Measurements from ENCODE around the gene RAF1.
"Not testable (repeated sequence)": the region's sequence is repeated elsewhere in the genome, so short reads cannot be mapped to it uniquely, and the experiment has no call there.

Gene RAF1

DNA sequence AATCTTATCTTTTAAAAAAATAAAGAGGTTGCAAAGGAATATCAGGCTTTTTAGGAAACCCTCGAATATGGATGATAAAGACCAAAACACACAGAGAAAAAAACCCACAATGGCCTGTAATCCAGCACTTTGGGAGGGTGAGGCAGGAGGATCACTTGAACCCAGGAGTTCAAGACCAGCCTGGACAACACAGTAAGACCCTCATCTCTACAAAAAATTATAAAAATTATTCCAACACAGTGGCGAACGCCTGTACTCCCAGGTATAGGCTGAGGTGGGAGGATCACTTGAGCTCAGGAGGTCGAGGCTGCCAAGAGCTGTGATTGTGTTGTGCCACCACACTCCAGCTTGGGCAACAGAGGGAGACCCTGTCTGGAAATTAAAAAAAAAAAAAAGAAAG, 30.8 kb downstream of the RAF1 start:
- no peak for DNase-seq

DNA sequence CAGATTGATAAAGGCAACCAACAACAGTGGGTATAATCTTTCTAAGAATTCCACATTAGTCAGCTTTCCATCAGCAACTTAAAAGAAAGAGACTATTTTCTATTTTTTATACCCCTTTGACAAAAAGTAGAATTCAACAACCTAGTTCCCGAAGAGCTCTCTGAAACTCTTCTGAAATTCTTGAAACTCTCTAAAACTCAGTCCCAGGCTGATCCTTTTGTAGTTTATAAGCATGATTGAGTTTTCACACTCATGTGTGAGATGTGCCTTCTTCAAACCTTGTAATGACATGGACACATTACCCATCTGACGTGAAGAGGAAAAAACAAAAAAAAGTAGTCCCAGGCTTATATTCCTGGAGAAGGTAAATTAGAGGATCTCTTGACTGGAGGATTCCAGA, 31.4 kb downstream of the RAF1 start:
- no peak for DNase-seq

DNA sequence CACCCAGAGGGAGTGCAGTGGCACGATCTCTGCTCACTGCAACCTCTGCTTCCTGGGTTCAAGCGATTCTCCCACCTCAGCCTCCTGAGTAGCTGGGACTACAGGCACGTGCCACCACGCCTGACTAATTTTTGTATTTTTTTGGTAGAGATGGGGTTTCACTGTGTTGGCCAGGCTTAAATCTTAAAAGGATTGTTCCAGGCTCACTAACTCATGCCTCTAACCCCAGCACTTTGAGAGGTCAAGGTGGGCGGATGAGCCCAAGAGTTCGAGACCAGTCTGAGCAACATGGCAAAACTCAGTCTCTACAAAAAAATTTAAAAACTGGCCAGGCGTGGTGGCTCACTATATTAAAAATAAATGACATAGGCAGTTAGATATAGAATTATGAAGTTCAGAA, 33.1 kb downstream of the RAF1 start:
- not testable (repeated sequence) for DNase-seq

DNA sequence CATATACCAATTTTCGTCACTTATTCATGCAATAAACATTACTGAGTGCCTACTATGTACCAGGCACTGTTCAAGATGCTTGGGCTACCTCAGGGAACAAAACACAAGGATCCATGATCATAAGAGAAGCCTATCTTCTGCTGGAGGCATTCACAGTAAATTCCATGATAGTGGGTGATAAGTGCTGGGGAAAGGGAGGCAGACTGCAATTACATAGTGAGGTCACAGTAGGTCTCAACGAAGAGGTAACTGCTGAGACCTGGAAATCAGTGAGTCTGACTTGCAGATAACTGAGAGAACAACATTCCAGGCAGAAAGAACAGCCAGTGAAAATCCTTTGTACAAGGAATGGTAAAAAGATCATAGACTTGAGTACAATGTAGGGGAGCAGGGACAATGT, 33.6 kb downstream of the RAF1 start:
- DNase-seq: no peak

DNA sequence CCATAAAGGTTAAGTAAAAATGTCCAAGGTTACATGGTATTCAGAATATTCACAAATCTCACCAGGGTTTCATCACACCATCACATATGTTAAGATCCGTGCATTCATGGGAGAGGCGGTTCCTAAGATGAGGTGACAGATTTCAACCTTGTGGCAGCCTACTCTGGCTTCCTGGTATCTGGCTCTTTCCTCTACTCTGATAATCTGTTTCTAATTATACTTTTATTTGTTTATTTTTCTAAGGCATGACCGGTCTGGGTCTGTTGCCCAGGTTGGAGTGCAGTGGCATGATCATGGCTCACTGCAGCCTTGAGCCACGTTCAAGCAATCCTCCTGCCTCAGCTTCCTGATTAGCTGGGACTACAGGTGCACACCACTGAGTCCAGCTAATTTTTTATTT, 34.4 kb downstream of the RAF1 start:
- DNase-seq: no peak

DNA sequence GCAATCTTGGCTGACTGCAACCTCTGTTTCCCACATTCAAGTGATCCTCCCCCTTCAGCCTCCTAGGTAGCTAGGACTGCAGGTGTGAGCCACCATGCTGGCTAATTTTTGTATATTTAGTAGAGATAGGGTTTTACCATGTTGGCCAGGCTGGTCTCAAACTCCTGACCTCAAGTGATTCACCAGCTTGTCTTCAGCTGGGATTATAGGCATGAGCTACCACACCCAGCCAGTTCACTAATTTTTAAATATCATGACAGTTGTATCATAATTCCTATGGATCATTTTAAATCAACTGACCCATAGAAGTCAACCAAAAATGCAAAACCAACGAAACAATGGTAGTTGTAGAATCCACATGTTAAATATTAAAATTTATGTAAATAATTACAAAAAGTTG, 35.1 kb downstream of the RAF1 start:
- DNase-seq: no peak

DNA sequence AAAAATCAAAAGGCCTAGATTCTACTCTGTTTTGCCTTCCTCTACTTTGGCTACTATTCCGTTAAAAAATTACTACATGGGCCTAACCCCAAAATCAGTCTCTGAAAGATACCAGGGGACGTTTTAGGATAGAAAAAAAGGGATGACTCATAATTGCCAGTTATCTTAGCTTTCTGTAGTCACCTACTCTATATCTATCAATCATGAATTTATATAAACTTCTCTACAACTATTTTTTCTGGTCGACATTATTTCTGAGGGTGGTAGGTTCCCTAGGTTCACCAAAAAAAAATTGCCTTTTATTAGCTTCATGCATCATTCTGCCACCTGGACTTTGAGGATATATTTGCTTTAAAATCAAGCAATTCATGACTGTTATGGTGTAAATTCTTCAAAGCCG, 36.5 kb downstream of the RAF1 start:
- no peak for DNase-seq

DNA sequence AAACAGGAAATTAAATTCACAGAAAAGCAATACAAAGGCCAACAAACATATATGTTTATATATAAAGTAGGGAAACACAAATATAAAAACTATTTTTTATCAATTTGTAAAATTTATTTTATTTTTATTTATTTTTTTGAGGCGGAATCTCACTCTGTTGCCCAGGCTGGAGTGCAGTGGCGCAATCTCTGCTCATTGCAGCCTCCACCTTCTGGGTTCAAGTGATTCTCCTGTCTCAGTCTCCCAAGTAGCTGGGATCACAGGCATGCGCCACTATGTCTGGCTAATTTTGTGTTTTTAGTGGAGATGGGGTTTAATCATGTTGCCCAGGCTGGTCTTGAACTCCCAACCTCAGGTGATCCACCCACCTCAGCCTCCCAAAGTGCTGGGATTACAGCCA, 39.0 kb downstream of the RAF1 start:
- not testable (repeated sequence) for DNase-seq

DNA sequence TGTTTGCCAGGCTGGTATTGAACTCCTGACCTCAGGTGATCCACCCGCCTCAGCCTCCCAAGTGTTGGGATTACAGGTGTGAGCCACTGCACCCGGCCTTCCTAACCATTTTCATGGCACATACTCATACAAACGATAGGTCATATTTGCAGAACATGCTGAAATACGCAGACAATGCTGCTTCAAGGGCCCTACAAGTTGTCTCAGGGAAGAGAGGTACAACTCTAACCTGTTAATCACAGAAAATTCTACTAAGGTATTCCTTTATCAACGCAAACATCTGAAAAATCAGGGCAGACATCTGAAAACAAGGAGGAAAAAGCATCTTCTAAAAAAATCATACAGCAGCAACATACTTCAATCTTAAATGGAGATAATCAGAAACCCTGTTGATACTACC, 39.9 kb downstream of the RAF1 start:
- no peak for DNase-seq

DNA sequence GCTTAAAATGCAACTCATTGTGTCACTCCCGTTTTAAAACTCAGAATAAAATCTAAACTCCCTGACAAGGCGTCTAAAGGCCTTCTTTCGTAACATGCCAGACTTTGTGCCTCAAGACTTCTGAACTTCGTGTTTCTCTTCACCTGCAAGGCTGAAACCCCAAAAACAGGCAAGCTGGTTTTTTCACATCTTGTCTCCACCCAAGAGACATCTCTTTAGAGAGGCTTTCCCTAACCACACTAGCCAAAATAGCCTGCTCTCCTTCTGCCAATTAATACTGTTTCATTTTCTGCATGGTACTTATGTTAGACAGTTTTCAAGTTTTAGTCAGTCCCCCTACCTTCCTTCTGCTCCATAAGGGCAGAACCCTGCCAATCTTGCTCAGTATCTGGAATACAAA, 41.6 kb downstream of the RAF1 start:
- no peak for DNase-seq

DNA sequence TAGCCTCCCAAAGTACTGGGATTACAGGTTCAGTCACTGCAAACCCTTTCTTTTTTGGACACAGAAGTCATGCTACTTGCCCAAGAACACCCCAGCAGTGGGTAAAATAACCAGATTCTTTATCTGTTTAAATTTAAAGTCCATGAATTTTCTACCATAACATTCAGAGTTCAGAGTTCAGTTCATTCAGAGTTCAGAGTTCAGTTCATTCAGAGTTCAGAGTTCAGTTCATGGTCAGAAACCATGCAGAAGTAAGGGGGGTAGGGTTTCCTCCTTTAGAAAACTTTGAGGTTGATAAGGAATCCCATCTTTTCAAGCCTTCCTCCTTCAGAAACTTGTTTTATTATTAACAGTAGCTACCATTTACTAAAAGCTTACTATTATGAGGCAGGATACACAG, 43.2 kb downstream of the RAF1 start:
- no peak for DNase-seq

DNA sequence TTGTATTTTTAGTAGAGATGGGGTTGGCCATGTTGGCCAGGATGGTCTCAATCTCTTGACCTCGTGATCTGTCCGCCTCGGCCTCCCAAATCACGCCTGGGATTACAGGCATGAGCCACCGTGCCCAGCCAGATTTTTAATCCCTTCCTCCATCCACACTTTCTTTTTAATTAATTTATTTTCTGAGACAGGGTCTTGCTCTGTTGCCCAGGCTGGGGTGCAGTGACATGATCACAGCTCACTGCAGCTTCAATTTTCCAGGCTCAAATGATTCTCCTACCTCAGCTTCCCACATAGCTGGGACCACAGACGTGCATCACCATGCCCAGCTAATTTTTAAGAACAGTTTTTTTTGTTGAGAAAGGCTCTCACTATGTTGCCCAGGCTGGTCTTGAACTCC, 43.6 kb downstream of the RAF1 start:
- no peak for DNase-seq

DNA sequence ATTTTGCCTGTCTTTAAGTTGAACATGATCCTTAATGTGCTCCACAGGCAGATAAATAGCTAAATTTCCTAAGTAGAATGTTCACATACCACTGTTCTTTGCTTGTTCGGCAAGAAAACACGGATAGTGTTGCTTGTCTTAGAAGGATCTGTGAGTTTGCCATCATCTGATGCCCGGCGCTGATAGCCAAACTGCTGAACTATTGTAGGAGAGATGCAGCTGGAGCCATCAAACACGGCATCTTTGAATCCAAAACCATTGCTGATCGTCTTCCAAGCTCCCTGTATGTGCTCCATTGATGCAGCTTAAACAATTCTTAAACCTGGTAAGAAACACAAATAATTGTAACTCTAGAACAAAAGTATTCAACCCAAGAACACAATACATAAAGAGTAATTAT, 45.5 kb downstream of the RAF1 start:
- no peak for DNase-seq

DNA sequence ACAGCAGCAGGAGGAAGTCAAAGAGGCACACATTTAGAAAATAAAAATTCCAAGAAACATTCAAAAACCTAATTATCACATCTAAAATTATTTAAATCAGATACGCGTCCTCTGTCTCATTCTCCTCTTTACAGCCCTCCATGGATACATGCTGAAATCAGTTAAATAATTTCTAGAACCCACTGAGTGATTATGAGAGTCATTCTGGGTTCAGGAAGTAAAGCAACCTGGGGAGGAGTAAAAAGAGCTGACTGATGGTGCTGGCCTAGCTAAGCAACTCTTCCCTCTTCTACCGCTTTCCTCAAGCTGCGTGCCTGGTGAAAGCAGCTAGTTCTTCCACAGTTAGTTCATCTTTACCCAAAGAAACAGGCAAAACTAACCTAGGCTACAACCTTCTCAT, 48.7 kb downstream of the RAF1 start:
- DNase-seq: no peak

DNA sequence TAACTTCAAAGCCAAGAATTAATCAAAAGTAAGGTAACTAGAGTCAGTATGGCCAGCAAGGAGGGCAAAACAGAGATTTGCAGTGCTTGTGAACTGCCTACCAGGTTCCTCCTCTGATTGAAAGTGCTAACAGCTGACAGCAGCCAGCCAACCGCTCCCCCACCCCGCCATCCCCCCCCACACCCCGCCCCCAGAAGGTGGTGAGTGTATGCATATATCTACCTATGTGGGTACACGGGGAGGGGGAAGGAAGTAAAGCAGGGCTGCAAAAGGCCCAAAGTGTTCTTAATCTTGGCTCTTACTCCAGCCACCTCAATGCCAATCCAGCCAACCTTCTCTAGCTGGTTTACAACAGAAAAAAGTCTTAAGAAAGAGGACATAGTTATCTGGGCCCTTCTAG, 50.7 kb downstream of the RAF1 start:
- no peak for DNase-seq

DNA sequence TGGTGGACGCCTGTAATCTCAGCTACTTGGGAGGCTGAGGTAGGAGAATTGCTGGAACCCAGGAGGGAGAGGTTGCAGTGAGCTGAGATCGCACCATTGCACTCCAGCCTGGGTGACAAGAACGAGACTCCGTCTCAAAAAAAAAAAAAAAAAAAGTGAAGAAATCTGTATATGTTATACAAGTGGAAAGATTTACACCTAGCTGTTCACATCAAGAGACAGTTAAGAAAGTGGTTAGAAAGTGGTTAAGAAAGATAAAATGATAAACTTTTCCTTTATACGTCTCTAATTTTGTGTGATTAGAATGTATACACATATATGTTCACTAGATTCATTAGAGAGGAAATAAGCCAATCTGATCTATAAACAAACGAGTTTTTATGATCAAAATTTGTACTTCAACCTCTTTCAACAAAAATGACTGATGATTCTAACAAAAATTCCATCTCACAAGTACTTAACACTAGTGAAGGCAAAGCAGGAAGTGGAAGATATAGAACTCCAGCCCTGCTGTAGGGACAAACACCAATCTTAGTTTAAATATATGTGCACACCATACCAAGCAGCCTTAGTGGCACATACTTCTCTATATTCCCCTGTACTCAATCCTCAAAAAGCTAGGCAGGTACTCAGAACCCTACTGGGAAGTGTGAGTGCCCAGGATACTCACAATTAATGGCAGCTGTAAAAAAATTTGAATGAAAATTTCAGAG, 51.2 kb downstream of the RAF1 start:
- no peak for DNase-seq

DNA sequence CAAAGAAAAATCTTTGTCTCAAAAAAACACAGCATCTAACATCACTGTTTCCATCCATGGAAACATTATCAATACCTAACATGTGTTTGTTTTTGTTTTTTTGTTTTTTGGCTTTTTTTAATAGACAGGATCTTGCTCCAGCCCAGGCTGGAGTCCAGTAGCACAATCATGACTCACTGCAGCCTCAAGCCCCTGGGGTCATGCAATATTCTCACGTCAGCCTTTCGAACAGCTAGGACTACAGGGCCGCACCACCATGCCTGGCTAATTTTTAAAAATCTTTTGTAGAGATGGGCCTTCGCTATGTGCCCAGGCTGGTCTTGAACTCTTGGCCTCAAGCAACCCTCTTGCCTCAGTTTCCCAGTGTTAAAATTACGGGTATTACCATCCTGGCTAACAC, 52.8 kb downstream of the RAF1 start:
- DNase-seq: no peak

DNA sequence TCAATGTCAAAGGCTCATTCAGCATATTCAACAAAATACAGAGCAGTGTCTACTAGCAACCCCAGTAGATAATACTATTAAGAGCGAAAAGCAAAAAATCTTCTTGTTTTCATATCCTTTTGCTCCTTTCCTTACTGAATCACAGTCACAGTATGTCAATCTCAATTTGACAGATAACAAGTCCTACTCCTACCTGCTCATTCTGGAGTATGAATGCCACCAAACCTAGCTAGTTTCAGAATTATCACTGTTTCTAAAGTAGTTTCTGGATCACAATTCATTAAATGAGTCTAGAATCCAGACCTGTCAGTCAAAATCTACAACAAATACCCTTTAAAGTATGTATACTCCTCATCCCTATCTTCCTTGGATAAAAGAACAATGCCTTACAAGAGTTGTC, 55.5 kb downstream of the RAF1 start:
- no peak for DNase-seq

DNA sequence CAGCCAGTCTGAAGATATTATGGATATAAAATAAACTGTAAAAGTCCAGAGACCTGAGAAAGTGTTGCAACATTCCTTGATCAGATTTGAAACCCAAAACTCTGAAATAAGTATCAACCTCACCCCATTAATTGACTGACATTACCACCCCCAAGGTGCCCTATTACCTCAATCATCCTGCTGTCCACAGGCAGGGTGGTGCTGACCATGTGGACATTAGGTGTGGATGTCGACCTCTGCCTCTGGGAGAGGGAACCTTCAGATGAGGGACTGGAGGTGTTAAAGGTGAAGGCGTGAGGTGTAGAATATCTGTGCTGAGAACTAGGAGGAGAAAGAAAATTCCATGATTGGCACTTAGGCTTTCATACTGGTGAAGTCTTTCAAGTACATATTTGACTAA, 59.9 kb downstream of the RAF1 start:
- no peak for DNase-seq

DNA sequence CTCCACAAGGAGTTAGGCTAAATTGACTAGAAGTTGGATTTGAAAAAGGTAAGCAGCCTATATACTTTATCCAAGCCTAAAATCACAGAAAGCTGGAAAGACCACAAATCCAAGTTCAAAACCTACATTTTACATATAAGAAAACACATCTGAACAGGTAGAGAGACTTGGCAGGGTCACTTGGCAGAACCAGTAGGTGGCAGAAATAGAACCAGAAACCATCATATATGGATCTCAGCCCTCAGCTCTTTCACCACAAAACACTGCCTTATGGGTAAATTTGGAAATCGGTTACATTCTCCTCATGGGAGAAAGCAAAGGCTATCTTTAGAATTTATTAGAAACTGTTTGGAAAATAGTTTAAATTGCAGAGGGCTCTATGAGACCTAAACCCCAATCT, 62.8 kb downstream of the RAF1 start:
- no peak for DNase-seq

DNA sequence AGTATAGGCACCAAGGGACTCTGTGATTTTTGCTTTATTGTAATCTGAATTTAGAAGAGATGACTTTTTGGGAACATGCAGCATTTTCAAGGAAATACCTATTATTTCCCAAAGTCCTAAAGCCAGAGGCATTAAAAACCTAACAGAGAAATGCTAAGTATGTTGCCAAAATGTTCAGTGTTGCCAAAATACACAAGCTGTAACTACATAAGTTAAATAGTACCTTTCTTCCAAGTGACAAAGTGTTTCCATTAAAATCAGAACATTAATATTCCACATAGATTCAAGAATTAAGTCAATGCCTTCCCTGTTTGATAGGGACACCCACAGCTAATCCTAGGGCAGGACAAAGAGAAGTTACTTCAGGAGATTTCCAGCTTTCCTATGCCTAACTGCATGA, 65.0 kb downstream of the RAF1 start:
- no peak for DNase-seq

DNA sequence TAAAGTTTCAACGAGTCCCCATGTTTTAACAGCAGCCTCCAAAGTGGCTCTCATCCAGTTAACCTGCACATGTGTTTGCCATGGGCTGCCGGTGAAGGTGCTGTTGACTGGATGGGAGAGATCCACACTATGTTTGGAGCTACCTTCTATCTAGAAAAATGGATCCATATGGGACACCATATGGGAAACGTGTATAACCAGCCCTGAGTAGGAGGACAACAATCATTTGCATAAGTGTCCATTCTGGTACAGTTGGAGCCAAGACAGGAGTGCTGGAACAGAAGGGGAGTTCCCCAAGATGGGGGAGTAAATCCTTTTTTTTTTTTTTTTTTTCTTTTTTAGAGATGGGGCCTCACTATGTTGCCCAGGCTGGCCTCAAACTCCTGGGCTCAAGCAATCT, 70.4 kb downstream of the RAF1 start:
- DNase-seq: no peak

DNA sequence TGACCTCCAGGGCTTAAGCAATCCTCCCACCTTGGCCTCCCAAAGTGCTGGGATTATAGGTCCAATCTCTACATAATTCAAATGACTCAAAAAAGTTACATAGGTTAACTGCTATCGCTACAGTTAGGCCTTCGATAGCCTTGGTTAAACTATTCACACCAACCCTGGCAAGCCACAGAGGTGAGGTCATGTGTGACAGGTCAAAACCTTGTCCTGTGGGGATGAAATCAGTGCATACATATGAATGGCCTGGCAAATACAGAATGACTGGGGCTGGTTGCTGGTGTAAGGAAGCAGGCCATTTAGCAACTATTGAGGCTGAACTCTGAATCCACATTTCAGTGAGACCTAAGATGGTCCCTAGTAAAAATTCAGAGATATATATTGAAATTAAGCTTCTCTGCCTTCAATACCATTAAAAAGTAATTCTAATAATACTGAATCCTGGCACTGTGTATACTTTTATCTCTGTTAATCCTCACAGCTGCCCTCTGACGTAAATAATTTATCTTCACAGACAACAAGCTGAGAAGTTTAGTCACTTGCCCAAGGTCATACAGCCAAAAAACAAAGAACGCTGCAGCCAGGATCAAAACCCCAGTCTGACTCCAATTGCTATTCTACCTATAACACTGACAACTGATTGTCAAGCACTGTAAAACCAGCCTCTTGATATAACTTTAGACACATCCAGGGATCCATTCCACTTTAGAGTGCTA, 71.8 kb downstream of the RAF1 start:
- no peak for DNase-seq

DNA sequence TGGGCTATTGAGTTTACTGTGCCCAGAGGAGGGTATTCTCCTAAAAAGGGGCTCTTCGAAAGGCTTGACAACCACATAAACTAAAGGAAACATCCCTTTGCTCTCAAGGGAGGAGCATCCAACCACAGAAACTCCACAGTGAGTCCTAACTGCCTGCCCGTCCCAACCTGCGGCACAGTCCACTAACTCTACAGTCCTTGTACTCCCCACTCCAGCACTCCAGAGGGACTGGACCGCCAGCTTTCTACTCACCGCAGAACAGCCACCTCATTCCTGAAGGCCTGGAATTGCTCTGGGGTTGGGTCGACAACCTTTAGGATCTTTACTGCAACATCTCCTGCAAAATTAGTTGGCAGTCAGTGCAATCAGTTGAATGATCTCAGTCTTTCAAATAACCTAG, 72.5 kb downstream of the RAF1 start:
- DNase-seq: no peak

DNA sequence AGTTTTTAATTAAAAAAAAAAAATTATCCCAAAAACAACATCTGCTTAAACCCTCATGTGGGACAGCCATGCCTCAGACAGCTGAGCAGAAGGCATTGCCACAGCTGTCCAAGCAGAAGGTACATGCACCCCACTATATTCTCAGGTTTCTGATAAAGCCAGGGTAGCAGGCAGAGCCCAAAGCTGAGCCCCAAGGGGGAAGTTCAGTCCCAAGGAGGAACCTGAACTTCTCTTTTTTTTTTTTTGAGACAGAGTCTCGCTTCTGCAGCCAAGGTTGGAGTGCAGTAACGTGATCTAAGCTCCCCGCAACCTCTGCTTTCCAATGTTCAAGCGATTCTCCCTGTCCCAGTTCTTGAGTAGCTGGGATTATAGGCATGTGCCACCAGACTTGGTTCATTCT, 73.8 kb downstream of the RAF1 start:
- no peak for DNase-seq
